ENCODE measurements around the gene SCGB1C1.
"Not testable (repeated sequence)": the region's sequence is repeated elsewhere in the genome, so short reads cannot be mapped to it uniquely, and the experiment has no call there.

SCGB1C1 gene

DNA sequence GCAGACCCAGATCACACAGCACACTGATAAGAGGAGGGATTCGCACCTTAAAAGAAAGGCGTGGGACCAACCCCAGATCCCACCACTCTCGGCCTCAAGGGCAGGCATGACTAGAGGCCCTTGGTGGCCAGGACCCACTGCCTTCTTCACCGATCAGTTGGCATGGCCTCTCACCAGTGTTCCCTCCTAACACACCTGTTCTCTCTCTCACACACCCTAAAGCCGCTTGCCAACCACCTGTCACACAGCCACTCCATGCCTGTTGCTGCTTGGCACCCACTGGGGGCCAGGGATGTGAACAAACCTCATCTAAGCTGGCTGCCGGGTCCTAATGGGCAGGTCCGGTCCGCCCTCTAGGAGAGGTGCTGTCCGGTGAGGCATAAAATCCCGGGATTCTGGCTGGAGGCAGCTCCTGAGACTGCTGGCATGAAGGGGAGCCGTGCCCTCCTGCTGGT lies at the start of gene SCGB1C1:
TSS of gene SCGB1C1 (plus strand) at position 405 of the 455 bp plus-strand sequence. CDS start at position 427, 22 bp downstream.
- H3K4me3 ChIP-seq (ENCODE audit: insufficient read depth, low read length, poor library complexity, severe bottlenecking); H3K9me3 ChIP-seq (ENCODE audit: insufficient read depth, low read length); H3K27ac ChIP-seq (ENCODE audit: low read depth, low read length); H3K9ac ChIP-seq (ENCODE audit: low read length); H4K20me1 ChIP-seq (ENCODE audit: low read depth, low read length); H3F3A ChIP-seq (ENCODE audit: insufficient read depth); H3K27me3 ChIP-seq (ENCODE audit: low read length); H3K79me2 ChIP-seq (ENCODE audit: insufficient read depth, low read length); H3K9me2 ChIP-seq (replicated peaks; ENCODE audit: insufficient read depth, low read length); H3K36me3 ChIP-seq (ENCODE audit: low read length); H3K4me2 ChIP-seq (ENCODE audit: low read depth, low read length, poor library complexity, severe bottlenecking); H2AFZ ChIP-seq (ENCODE audit: low read depth, low read length, severe bottlenecking): not testable (repeated sequence)

DNA sequence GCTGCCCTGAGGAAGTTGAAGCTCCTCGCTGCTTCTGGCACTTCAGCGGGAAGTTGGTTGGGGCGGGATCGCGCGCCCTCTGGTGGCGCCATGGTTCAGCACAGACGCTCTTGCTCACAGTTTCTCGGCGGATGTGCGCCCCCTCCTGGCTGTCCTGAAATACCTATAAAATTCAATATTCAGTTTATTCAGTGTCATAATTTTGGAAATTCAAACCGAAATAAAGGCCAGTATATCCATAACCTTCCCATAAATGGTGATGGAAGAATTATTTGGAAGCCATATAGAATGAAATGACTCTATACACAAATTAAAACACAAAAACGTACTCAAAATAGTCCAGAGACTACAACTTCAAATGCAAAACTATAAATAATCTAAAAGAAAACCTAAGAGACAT lies 12.6 kb upstream of the SCGB1C1 start:
- not testable (repeated sequence) for H3K9me2 ChIP-seq (replicated peaks; ENCODE audit: insufficient read depth, low read length)

DNA sequence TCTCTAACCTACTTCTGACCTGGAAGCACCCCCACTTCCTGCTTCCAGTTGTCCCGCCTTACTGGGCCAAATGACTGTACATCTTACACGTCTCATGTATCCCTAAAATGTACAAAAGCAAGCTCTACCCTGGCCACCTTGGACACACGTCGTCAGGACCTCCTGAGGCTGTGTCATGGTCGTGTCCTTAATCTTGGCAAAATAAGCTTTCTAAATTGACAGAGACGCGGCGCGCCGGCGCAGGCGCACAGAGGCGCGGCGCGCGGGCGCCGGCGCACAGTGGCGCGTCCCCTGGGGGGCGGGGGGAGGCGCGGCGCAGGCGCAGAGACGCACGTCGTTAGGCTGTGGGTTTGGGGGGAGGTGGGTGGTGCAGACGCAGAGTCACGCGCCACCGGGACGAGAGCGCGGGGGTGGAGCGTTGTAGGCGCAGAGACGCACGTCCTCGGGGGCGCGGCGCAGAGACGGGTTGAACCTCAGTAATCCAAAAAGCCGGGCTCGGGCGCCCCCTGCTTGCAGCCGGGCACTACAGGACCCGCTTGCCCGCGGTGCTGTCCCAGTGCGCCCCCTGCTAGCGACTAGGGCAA lies 3.6 kb upstream of the SCGB1C1 start:
- H3K9me3 ChIP-seq (ENCODE audit: insufficient read depth, low read length); H3K36me3 ChIP-seq (ENCODE audit: low read length); H3K27ac ChIP-seq (ENCODE audit: low read depth, low read length); H3K4me3 ChIP-seq (ENCODE audit: insufficient read depth, low read length, poor library complexity, severe bottlenecking); H2AFZ ChIP-seq (ENCODE audit: low read depth, low read length, severe bottlenecking); H3K9ac ChIP-seq (ENCODE audit: low read length); H3F3A ChIP-seq (ENCODE audit: insufficient read depth); H3K27me3 ChIP-seq (ENCODE audit: low read length); H4K20me1 ChIP-seq (ENCODE audit: low read depth, low read length); H3K9me2 ChIP-seq (replicated peaks; ENCODE audit: insufficient read depth, low read length); H3K79me2 ChIP-seq (ENCODE audit: insufficient read depth, low read length); H3K4me2 ChIP-seq (ENCODE audit: low read depth, low read length, poor library complexity, severe bottlenecking): not testable (repeated sequence)

More for the DNA sequence above, 12.6 kb upstream of the SCGB1C1 start:
- H3K9ac ChIP-seq (ENCODE audit: low read length); H3K27me3 ChIP-seq (ENCODE audit: low read length); H3K36me3 ChIP-seq (ENCODE audit: low read length); H3K4me2 ChIP-seq (ENCODE audit: low read depth, low read length, poor library complexity, severe bottlenecking); H3K79me2 ChIP-seq (ENCODE audit: insufficient read depth, low read length); H3K9me3 ChIP-seq (ENCODE audit: insufficient read depth, low read length); H4K20me1 ChIP-seq (ENCODE audit: low read depth, low read length); H3F3A ChIP-seq (ENCODE audit: insufficient read depth); H2AFZ ChIP-seq (ENCODE audit: low read depth, low read length, severe bottlenecking); H3K4me3 ChIP-seq (ENCODE audit: insufficient read depth, low read length, poor library complexity, severe bottlenecking); H3K27ac ChIP-seq (ENCODE audit: low read depth, low read length): not testable (repeated sequence)

DNA sequence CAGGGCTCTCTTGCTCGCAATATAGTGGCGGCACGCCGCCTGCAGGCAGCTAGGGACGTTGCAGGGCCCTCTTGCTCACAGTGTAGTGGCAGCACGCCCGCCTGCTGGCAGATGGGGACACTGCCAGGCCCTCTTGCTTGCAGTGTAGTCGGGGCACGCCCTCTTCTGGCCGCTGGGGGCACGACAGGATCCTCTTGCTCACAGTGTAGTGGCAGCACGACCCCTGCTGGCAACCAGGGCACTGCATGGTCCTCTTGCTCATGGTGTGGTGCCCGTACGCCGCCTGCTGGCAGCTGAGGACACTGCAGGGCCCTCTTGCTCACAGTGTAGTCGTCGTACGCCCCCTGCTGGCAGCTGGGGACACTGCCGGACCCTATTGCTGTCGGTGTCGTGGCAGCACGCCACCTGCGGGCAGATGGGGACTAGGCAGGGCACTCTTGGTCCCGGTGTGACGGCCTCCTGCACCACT lies 3.0 kb upstream of the SCGB1C1 start:
- H3K4me3 ChIP-seq (ENCODE audit: insufficient read depth, low read length, poor library complexity, severe bottlenecking); H3F3A ChIP-seq (ENCODE audit: insufficient read depth); H3K79me2 ChIP-seq (ENCODE audit: insufficient read depth, low read length); H4K20me1 ChIP-seq (ENCODE audit: low read depth, low read length); H3K27ac ChIP-seq (ENCODE audit: low read depth, low read length); H3K27me3 ChIP-seq (ENCODE audit: low read length); H3K9me3 ChIP-seq (ENCODE audit: insufficient read depth, low read length); H2AFZ ChIP-seq (ENCODE audit: low read depth, low read length, severe bottlenecking); H3K9me2 ChIP-seq (replicated peaks; ENCODE audit: insufficient read depth, low read length); H3K9ac ChIP-seq (ENCODE audit: low read length); H3K36me3 ChIP-seq (ENCODE audit: low read length); H3K4me2 ChIP-seq (ENCODE audit: low read depth, low read length, poor library complexity, severe bottlenecking): not testable (repeated sequence)

DNA sequence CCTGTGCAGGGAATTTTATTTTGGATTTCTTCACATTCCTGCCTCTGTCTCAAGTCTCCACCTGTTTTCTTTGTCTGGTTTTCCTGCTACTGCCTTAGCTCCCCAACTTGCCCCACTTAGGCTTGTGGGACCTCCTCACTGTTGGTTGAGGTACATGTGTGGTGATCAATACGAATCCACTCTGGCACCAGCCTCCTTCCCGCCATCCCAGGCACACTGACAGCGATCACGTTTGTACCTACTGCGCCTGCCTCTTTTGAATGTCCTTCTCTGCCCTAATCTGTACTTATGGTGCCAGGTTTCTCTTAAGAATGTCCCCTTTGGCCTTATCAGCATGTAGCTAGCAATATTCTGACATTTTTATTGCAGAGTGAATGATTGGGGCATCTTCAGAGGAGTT lies 2.3 kb upstream of the SCGB1C1 start:
- not testable (repeated sequence) for H3K9ac ChIP-seq (ENCODE audit: low read length); H3K9me3 ChIP-seq (ENCODE audit: insufficient read depth, low read length); H3K4me3 ChIP-seq (ENCODE audit: insufficient read depth, low read length, poor library complexity, severe bottlenecking); H3K36me3 ChIP-seq (ENCODE audit: low read length); H3K27me3 ChIP-seq (ENCODE audit: low read length); H2AFZ ChIP-seq (ENCODE audit: low read depth, low read length, severe bottlenecking); H3K9me2 ChIP-seq (replicated peaks; ENCODE audit: insufficient read depth, low read length); H3K27ac ChIP-seq (ENCODE audit: low read depth, low read length); H3K79me2 ChIP-seq (ENCODE audit: insufficient read depth, low read length); H4K20me1 ChIP-seq (ENCODE audit: low read depth, low read length); H3K4me2 ChIP-seq (ENCODE audit: low read depth, low read length, poor library complexity, severe bottlenecking); H3F3A ChIP-seq (ENCODE audit: insufficient read depth)

DNA sequence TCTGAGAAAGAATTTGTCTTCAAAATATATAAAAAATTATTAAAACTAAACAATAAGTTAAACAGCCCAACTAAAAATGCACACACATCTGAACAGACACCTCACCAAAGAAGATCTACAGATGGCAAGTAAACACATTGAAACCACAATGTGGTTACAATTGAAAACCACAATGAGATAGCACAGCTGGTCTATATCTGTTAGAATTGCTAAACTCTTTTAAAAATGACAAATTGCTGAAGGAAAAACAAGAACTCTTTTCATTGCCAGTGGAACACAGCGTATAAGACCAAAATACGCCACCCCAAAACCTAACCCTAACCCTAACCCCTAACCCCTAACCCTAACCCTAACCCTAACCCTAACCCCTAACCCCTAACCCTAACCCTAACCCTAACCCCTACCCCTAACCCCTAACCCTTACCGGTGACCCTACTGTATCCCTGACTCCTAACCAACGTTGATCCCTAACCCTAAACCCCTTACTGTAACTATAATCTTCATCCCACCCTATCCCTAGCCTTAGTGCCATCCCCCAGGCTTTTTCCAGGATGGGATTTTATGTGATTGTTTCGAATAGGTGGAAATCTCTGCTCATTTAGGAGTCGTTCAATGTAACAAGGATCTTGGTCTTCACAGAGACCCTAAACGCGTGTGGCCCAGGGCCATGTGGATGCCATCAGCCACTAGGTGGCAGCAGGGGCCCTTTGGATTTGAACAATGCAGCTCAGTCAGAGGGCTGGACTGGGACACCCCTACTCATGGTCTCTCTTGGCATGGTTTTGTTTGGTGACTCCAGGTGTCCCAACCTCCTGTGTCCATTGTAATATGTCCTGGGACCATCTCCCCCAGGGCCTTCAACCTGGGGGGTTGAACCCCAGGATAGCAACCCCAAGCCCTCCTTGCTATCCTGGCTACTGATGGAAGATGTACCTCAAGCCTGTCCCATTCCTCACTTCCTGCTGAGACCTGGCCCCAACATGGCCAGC lies 1.1 kb upstream of the SCGB1C1 start:
- H2AFZ ChIP-seq (ENCODE audit: low read depth, low read length, severe bottlenecking); H3F3A ChIP-seq (ENCODE audit: insufficient read depth); H3K4me3 ChIP-seq (ENCODE audit: insufficient read depth, low read length, poor library complexity, severe bottlenecking); H3K4me2 ChIP-seq (ENCODE audit: low read depth, low read length, poor library complexity, severe bottlenecking); H3K27me3 ChIP-seq (ENCODE audit: low read length); H3K9me2 ChIP-seq (replicated peaks; ENCODE audit: insufficient read depth, low read length); H3K36me3 ChIP-seq (ENCODE audit: low read length); H3K79me2 ChIP-seq (ENCODE audit: insufficient read depth, low read length); H3K27ac ChIP-seq (ENCODE audit: low read depth, low read length); H3K9me3 ChIP-seq (ENCODE audit: insufficient read depth, low read length); H3K9ac ChIP-seq (ENCODE audit: low read length); H4K20me1 ChIP-seq (ENCODE audit: low read depth, low read length): not testable (repeated sequence)

DNA sequence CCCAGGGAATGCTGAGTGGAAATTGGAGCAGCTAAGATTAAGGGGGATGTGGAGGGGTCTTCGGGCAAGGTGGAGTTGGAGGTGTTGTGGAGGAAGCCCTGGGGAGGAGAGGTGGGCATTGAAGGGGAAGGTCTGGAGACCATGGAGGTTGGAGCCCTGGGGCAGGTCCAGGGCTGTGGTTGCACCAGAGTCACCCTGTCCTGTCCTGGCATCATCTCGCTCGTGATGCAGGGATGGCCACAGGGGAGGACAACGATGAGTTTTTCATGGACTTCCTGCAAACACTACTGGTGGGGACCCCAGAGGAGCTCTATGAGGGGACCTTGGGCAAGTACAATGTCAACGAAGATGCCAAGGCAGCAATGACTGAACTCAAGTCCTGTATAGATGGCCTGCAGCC lies 603 bp downstream of the SCGB1C1 start:
- H3K9me2 ChIP-seq (replicated peaks; ENCODE audit: insufficient read depth, low read length); H3K9ac ChIP-seq (ENCODE audit: low read length); H2AFZ ChIP-seq (ENCODE audit: low read depth, low read length, severe bottlenecking); H3F3A ChIP-seq (ENCODE audit: insufficient read depth); H3K79me2 ChIP-seq (ENCODE audit: insufficient read depth, low read length); H3K27ac ChIP-seq (ENCODE audit: low read depth, low read length); H3K27me3 ChIP-seq (ENCODE audit: low read length); H4K20me1 ChIP-seq (ENCODE audit: low read depth, low read length); H3K36me3 ChIP-seq (ENCODE audit: low read length); H3K9me3 ChIP-seq (ENCODE audit: insufficient read depth, low read length); H3K4me3 ChIP-seq (ENCODE audit: insufficient read depth, low read length, poor library complexity, severe bottlenecking); H3K4me2 ChIP-seq (ENCODE audit: low read depth, low read length, poor library complexity, severe bottlenecking): not testable (repeated sequence)
